Caco-2 (cell line): Measurements from ENCODE around the gene CERT1. TPM values are rescaled to one million over a fixed set of nuclear protein-coding genes. Genes with fewer than 3 reads are reported as not detected.

ENCODE experiments used
- BruUV-seq: library from RNA; stranded (reverse); fragments of 400-500 nt; replicated peaks from 2 replicates; lab custom pipeline; 2021; lab: Mats Ljungman, UMichigan
- CTCF ChIA-PET: fragments of 300-600 bp; sonication (Branson Sonifier 250); formaldehyde crosslinking; loops from one replicate; lab custom pipeline; 2022; ENCODE audit warnings: antibody characterized with exemption; lab: Charles Lee
- POLR2A ChIA-PET: fragments of 300-600 bp; sonication (Branson Sonifier 250); formaldehyde crosslinking; loops from one replicate; lab custom pipeline; 2022; ENCODE audit warnings: antibody characterized with exemption; lab: Charles Lee
- DNase-seq, 2 experiments: peaks; one replicate each; pipeline versions ENCODE4 v3.0.0 to v3.0.0-alpha.2; 2020 to 2022
- H3K27me3 ChIP-seq: replicated peaks from 2 replicates; pipeline ENCODE4 v1.6.0; 2011; ENCODE audit warnings: low read length; ENCODE audit not compliant: control insufficient read depth, insufficient read depth
- H3K36me3 ChIP-seq: 2 replicates; pipeline ENCODE4 v1.5.1; 2011; ENCODE audit warnings: low read length; ENCODE audit not compliant: control insufficient read depth, insufficient read depth
- H3K4me1 ChIP-seq: fragments of 250-450 bp; sonication (Bioruptor Pico); 2 replicates; pipeline ENCODE4 v1.5.1; 2020; ENCODE audit warnings: mild to moderate bottlenecking
- H3K4me3 ChIP-seq: 2 replicates; pipeline ENCODE4 v1.5.1; 2011; ENCODE audit warnings: low read depth, mild to moderate bottlenecking, control low read depth, low read length
- H3K9me3 ChIP-seq: fragments of 250-450 bp; sonication (Bioruptor Pico); 2 replicates; pipeline ENCODE4 v1.5.1; 2020; ENCODE audit warnings: mild to moderate bottlenecking, moderate library complexity
- H3K27ac Mint-ChIP-seq: one replicate; pipeline ENCODE4 v1.8.0; 2022; ENCODE audit warnings: mixed read lengths; ENCODE audit not compliant: unreplicated experiment
- H3K27me3 Mint-ChIP-seq: one replicate; pipeline ENCODE4 v1.8.0; 2022; ENCODE audit warnings: mixed read lengths; ENCODE audit not compliant: insufficient read depth, unreplicated experiment
- H3K36me3 Mint-ChIP-seq: one replicate; pipeline ENCODE4 v1.8.0; 2022; ENCODE audit warnings: mild to moderate bottlenecking, mixed read lengths; ENCODE audit not compliant: insufficient read depth, unreplicated experiment
- H3K4me1 Mint-ChIP-seq: one replicate; pipeline ENCODE4 v1.8.0; 2022; ENCODE audit warnings: low read depth, mixed read lengths; ENCODE audit not compliant: unreplicated experiment
- H3K4me3 Mint-ChIP-seq: one replicate; pipeline ENCODE4 v1.8.0; 2022; ENCODE audit warnings: mild to moderate bottlenecking, moderate library complexity, mixed read lengths; ENCODE audit not compliant: unreplicated experiment
- H3K9me3 Mint-ChIP-seq: one replicate; pipeline ENCODE4 v1.8.0; 2022; ENCODE audit warnings: mixed read lengths; ENCODE audit not compliant: unreplicated experiment
- CTCF ChIP-seq, 2 experiments: fragments of 200-600 bp in 1 of 2; IDR thresholded peaks; 1 replicate in 1 of 2; 2 replicates in 1 of 2; pipeline versions ENCODE4 v1.5.1 to v1.8.0; 2011 to 2022; ENCODE audit warnings: antibody characterized with exemption in 1 of 2, control low read depth in 1 of 2, inconsistent platforms in 1 of 2, low read depth in 1 of 2, low read length in 1 of 2, mild to moderate bottlenecking in 1 of 2, moderate library complexity in 1 of 2; ENCODE audit not compliant: insufficient read depth in 1 of 2, severe bottlenecking in 1 of 2, unreplicated experiment in 1 of 2
- intact Hi-C: fragments of 100-400 bp; cut with micrococcal nuclease; formaldehyde crosslinking; loops from one replicate; pipeline ENCODE4 v1.10.0; 2022; ENCODE audit not compliant: unreplicated experiment
- total RNA-seq: library from RNA; stranded (reverse); gene quantifications from 2 replicates; pipeline ENCODE4 v1.2.3, GENCODE V29; 2022

CERT1 gene
- total RNA-seq, 1 experiment from 2014 or later = 44.3 TPM

GRCh38 chr5:75375414-75375813 is 136.0 kb downstream of the CERT1 start:
- no peaks in the 10 kb centered on the region; the same call in 1 of the 2 replicates for H3K36me3 ChIP-seq
- Mint-ChIP-seq H3K9me3 (no peaks in the 10 kb centered on the region), H3K27ac (no peak overlapping the region), H3K4me1 (no peaks in the 10 kb centered on the region), H3K27me3 (no peaks in the 10 kb centered on the region), H3K36me3 (peaks cover 35% of the 10 kb centered on the region), H3K4me3 (no peak overlapping the region)
- ChIA-PET POLR2A (no interaction called here), CTCF (no interaction called here)
- H3K4me1 ChIP-seq = no peaks in the 10 kb centered on the region
- intact Hi-C loops = no loop called here
- H3K4me3 ChIP-seq = no peak overlapping the region
- no peak for TF ChIP-seq CTCF (IDR thresholded peaks at IDR 0.05; ENCODE audit: insufficient read depth in 1 of 2, low read depth in 1 of 2, low read length in 1 of 2, severe bottlenecking in 1 of 2, unreplicated experiment in 1 of 2)
- H3K27me3 ChIP-seq = no peaks in the 10 kb centered on the region
- no TSS peak for BruUV-seq
- DNase-seq = no peak
- no peaks in the 10 kb centered on the region for H3K9me3 ChIP-seq

GRCh38 chr5:75374394-75374814 is 137.0 kb downstream of the CERT1 start:
- H3K9me3 Mint-ChIP-seq = no peaks in the 10 kb centered on the region
- no peaks in the 10 kb centered on the region for H3K4me1 Mint-ChIP-seq
- ChIA-PET CTCF (no interaction called here), POLR2A (no interaction called here)
- Histone ChIP-seq H3K27me3 (no peaks in the 10 kb centered on the region), H3K4me1 (no peaks in the 10 kb centered on the region), H3K9me3 (no peaks in the 10 kb centered on the region), H3K4me3 (no peak overlapping the region), H3K36me3 (no peaks in the 10 kb centered on the region; the same call in 1 of the 2 replicates)
- intact Hi-C loops = no loop called here
- no peaks in the 10 kb centered on the region for H3K27me3 Mint-ChIP-seq
- H3K36me3 Mint-ChIP-seq = peaks cover 30% of the 10 kb centered on the region
- TF ChIP-seq CTCF (IDR thresholded peaks at IDR 0.05; ENCODE audit: insufficient read depth in 1 of 2, low read depth in 1 of 2, low read length in 1 of 2, severe bottlenecking in 1 of 2, unreplicated experiment in 1 of 2) = no peak
- DNase-seq = no peak
- no peak overlapping the region for H3K4me3 Mint-ChIP-seq
- BruUV-seq = no TSS peak
- no peak overlapping the region for H3K27ac Mint-ChIP-seq

DNA sequence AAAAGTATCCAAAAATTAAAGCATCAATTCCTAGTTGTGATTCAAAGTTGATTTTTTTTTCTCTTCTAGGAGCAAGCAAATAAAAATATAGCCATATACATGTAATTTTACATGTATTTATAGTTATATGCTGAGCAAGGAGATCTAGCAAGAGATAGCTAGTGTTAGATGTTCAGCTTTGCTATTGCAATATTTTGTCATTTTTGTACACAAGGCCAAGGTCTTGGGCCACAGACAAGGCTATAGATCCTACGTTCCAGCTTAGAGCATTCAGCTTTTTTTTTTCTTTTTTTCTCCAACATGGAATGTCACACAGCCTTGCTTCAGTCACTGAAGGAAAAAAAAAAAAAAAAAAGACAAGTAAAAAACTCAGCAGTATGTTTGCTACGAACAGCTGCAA is 137.6 kb downstream of the CERT1 start:
- POLR2A ChIA-PET = no interaction called here
- H3K4me3 Mint-ChIP-seq = no peak overlapping the region
- H3K36me3 Mint-ChIP-seq = peaks cover 34% of the 10 kb centered on the region
- DNase-seq = no peak
- Histone ChIP-seq H3K9me3 (no peaks in the 10 kb centered on the region), H3K27me3 (no peaks in the 10 kb centered on the region), H3K4me1 (no peaks in the 10 kb centered on the region), H3K4me3 (no peak overlapping the region), H3K36me3 (no peaks in the 10 kb centered on the region; the same call in 1 of the 2 replicates)
- no TSS peak for BruUV-seq
- H3K27me3 Mint-ChIP-seq = no peaks in the 10 kb centered on the region
- CTCF ChIA-PET = no interaction called here
- no peak overlapping the region for H3K27ac Mint-ChIP-seq
- TF ChIP-seq CTCF (IDR thresholded peaks at IDR 0.05; ENCODE audit: insufficient read depth in 1 of 2, low read depth in 1 of 2, low read length in 1 of 2, severe bottlenecking in 1 of 2, unreplicated experiment in 1 of 2) = no peak
- H3K9me3 Mint-ChIP-seq = no peaks in the 10 kb centered on the region
- intact Hi-C loops = no loop called here
- no peaks in the 10 kb centered on the region for H3K4me1 Mint-ChIP-seq
